ENCODE data around the gene CMIP. TPM values are rescaled to one million over a fixed set of nuclear protein-coding genes. Genes with fewer than 3 reads are reported as not detected.

CMIP gene
- polyA plus RNA-seq, 1 of the 3 experiments (the other 2 are of a cell fraction), result 5.4 TPM

DNA sequence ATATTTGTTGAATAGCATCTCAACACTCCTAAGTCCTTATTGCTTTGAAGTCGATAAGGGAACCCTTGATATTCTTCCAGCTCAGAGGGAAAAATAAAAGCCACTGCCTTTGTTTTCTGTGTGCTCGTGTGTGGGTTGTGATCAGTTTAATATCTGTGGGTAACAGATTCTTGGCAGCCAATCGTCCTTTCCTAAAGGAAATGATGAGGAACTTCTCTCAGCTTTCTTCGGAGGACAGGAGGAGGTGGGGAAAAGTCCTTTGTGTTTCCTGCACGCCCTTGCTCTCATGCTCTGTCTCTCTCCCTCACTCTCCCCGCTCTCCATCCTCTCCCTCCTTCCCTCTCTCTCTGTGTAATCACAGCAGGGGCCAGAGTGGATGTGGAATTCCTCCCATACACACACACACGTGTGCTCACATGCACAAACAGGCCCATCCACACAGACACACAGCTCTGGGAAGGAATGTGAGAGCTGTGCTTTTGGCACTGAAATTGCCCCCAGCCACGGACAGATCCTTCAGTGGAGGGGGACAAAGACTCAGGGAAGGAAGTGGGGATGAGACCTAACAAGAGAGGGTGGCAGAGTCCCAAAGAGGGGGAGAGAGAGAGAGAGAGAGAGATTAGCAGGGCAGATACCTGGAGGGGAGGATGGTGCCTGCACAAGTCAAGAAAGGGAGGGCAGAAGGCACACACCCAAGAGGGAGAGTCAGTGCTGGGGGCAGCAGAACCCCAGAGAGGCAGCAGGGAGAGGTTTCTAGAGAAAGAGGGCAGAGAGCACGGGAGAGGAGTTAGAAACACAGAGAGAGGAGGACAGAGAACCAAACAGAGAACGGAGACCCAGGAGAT is 250.9 kb downstream of the CMIP start:
- ChIA-PET CTCF (interaction anchor here (1.0 to 3.7 kb wide), 7 partner anchors 19 to 331 kb away, joined by 3 to 17 read pairs (median 8); no protein-coding TSS in a partner anchor), POLR2A (no interaction called here)
- no peaks in the 10 kb centered on the region for H3K9me3 ChIP-seq
- peaks cover 0 to 8% of the 10 kb centered on the region in 2 experiments; a peak in 2 of 4 replicates for H3K4me1 ChIP-seq (ENCODE audit: control insufficient read depth in 1 of 2, insufficient read depth in 2 of 2, low read depth in 1 of 2, low read length in 1 of 2)
- WGBS (ENCODE audit: low lambda C conversion rate), result 78% methylated on average over 10 of the region's 10 CpGs
- no peaks in the 10 kb centered on the region for H4K20me1 ChIP-seq (ENCODE audit: insufficient read depth)
- no peak overlapping the region for H3K9ac ChIP-seq
- H3K27me3 ChIP-seq (ENCODE audit: insufficient read depth), result no peaks in the 10 kb centered on the region
- H2AFZ ChIP-seq (ENCODE audit: low read depth), result no peak overlapping the region
- H3K27ac ChIP-seq (ENCODE audit: low read depth in 2 of 2, low read length in 1 of 2), result no peak overlapping the region; a peak in 1 of 4 replicates
- TF ChIP-seq EP300 (IDR thresholded peaks at IDR 0.05; ENCODE audit: borderline replicate concordance in 1 of 2, low read depth in 1 of 2, low read length in 1 of 2), result no peak
- no peak for TF ChIP-seq EZH2phosphoT487 (IDR thresholded peaks at IDR 0.05; ENCODE audit: borderline replicate concordance, low read depth)
- no peak for TF ChIP-seq ELF1 (IDR thresholded peaks at IDR 0.05)
- TF ChIP-seq, protein P1, sequence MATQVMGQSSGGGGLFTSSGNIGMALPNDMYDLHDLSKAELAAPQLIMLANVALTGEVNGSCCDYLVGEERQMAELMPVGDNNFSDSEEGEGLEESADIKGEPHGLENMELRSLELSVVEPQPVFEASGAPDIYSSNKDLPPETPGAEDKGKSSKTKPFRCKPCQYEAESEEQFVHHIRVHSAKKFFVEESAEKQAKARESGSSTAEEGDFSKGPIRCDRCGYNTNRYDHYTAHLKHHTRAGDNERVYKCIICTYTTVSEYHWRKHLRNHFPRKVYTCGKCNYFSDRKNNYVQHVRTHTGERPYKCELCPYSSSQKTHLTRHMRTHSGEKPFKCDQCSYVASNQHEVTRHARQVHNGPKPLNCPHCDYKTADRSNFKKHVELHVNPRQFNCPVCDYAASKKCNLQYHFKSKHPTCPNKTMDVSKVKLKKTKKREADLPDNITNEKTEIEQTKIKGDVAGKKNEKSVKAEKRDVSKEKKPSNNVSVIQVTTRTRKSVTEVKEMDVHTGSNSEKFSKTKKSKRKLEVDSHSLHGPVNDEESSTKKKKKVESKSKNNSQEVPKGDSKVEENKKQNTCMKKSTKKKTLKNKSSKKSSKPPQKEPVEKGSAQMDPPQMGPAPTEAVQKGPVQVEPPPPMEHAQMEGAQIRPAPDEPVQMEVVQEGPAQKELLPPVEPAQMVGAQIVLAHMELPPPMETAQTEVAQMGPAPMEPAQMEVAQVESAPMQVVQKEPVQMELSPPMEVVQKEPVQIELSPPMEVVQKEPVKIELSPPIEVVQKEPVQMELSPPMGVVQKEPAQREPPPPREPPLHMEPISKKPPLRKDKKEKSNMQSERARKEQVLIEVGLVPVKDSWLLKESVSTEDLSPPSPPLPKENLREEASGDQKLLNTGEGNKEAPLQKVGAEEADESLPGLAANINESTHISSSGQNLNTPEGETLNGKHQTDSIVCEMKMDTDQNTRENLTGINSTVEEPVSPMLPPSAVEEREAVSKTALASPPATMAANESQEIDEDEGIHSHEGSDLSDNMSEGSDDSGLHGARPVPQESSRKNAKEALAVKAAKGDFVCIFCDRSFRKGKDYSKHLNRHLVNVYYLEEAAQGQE (IDR thresholded peaks at IDR 0.05; ENCODE audit: low read depth, low read length), result no peak
- no peak for TF ChIP-seq SIN3A (IDR thresholded peaks at IDR 0.05; ENCODE audit: borderline replicate concordance, low read depth, low read length)
- TF ChIP-seq NFIC (IDR thresholded peaks at IDR 0.05; ENCODE audit: borderline replicate concordance), result no peak
- TF ChIP-seq MXI1 (IDR thresholded peaks at IDR 0.05; ENCODE audit: low read depth, low read length), result no peak
- TF ChIP-seq JUND (IDR thresholded peaks at IDR 0.05), result no peak
- H3K79me2 ChIP-seq (ENCODE audit: insufficient read depth), result no peaks in the 10 kb centered on the region
- no peak overlapping the region for H3K4me2 ChIP-seq
- peaks cover 0 to 22% of the 10 kb centered on the region in 2 experiments for H3K36me3 ChIP-seq (replicated peaks in 1 of 2; ENCODE audit: control insufficient read depth in 1 of 2, insufficient read depth in 2 of 2, low read length in 1 of 2)
- no peaks in the 10 kb centered on the region for H3F3A ChIP-seq (replicated peaks; ENCODE audit: insufficient read depth)
- H3K9me2 ChIP-seq, result no peaks in the 10 kb centered on the region
- no peak for DNase-seq
- H3K4me3 ChIP-seq (ENCODE audit: low read depth in 2 of 2, low read length in 1 of 2), result no peak overlapping the region

DNA sequence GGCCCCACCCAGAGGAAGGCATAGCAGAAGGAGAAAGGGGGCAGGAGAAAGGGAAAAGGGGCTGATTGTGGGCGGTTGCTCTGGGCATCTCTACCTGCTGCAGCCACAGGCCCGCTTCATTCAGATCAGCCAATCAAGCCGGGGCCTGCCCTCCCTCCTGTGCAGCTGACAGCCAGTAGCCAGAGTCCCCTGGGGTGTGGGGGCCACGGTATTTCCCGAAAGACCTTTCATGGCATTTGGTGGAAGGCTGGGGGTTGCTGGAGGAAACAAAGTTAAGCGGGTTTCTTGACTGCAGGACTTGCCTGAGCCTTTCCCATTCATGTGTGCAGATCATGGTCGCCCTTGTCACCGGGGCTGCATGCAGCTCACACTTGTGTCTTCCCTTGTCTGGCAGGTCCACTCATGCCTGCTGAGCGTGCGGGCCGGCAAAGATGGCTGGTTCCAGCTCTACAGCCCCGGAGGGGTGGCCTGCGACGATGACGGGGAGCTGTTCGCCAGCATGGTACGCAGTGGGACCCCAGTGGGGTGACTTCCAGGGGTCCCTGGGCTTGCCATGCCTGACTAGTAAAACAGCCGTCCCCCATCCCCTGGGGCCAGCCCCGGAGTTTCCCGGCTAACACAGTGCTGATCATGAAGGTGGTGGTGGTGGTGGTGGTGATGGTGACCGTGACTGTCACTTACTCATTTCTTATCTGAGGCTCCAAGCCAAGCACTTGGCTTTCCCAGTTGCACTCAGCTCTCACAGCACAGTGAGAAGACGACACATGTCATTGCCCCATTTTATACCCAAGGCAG is 251.8 kb downstream of the CMIP start:
- CTCF ChIA-PET, result interaction anchor here (0.7 to 3.7 kb wide), 18 partner anchors 14 to 331 kb away, joined by 3 to 17 read pairs (median 4); no protein-coding TSS in a partner anchor
- Histone ChIP-seq H3K27ac (ENCODE audit: low read depth in 2 of 2, low read length in 1 of 2) (no peak overlapping the region), H3K4me1 (ENCODE audit: control insufficient read depth in 1 of 2, insufficient read depth in 2 of 2, low read depth in 1 of 2, low read length in 1 of 2) (peaks cover 0 to 8% of the 10 kb centered on the region in 2 experiments; a peak in 2 of 4 replicates), H3K36me3 (replicated peaks in 1 of 2; ENCODE audit: control insufficient read depth in 1 of 2, insufficient read depth in 2 of 2, low read length in 1 of 2) (peaks cover 0 to 22% of the 10 kb centered on the region in 2 experiments), H3K4me2 (no peak overlapping the region), H4K20me1 (ENCODE audit: insufficient read depth) (no peaks in the 10 kb centered on the region), H3K9me2 (no peaks in the 10 kb centered on the region), H3K9ac (no peak overlapping the region), H3K27me3 (ENCODE audit: insufficient read depth) (no peaks in the 10 kb centered on the region), H3K79me2 (ENCODE audit: insufficient read depth) (no peaks in the 10 kb centered on the region), H3K4me3 (ENCODE audit: low read depth in 2 of 2, low read length in 1 of 2) (no peak overlapping the region), H2AFZ (ENCODE audit: low read depth) (no peak overlapping the region), H3K9me3 (no peaks in the 10 kb centered on the region), H3F3A (replicated peaks; ENCODE audit: insufficient read depth) (no peaks in the 10 kb centered on the region)
- POLR2A ChIA-PET, result no interaction called here
- WGBS (ENCODE audit: low lambda C conversion rate), result 93% methylated on average over 18 of the region's 22 CpGs
- no peak for DNase-seq
- no peak for TF ChIP-seq MXI1 (IDR thresholded peaks at IDR 0.05; ENCODE audit: low read depth, low read length)
- TF ChIP-seq ZBTB33 (IDR thresholded peaks at IDR 0.05; ENCODE audit: borderline replicate concordance, low read depth), result no peak
- no peak for TF ChIP-seq RAD21 (IDR thresholded peaks at IDR 0.05; ENCODE audit: low read length)
- TF ChIP-seq FOXJ3 (CRISPR knock-in tag; IDR thresholded peaks at IDR 0.05), result no peak
- TF ChIP-seq, protein P2, sequence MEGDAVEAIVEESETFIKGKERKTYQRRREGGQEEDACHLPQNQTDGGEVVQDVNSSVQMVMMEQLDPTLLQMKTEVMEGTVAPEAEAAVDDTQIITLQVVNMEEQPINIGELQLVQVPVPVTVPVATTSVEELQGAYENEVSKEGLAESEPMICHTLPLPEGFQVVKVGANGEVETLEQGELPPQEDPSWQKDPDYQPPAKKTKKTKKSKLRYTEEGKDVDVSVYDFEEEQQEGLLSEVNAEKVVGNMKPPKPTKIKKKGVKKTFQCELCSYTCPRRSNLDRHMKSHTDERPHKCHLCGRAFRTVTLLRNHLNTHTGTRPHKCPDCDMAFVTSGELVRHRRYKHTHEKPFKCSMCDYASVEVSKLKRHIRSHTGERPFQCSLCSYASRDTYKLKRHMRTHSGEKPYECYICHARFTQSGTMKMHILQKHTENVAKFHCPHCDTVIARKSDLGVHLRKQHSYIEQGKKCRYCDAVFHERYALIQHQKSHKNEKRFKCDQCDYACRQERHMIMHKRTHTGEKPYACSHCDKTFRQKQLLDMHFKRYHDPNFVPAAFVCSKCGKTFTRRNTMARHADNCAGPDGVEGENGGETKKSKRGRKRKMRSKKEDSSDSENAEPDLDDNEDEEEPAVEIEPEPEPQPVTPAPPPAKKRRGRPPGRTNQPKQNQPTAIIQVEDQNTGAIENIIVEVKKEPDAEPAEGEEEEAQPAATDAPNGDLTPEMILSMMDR (IDR thresholded peaks at IDR 0.05), result no peak
- TF ChIP-seq, protein P3, sequence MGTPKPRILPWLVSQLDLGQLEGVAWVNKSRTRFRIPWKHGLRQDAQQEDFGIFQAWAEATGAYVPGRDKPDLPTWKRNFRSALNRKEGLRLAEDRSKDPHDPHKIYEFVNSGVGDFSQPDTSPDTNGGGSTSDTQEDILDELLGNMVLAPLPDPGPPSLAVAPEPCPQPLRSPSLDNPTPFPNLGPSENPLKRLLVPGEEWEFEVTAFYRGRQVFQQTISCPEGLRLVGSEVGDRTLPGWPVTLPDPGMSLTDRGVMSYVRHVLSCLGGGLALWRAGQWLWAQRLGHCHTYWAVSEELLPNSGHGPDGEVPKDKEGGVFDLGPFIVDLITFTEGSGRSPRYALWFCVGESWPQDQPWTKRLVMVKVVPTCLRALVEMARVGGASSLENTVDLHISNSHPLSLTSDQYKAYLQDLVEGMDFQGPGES (IDR thresholded peaks at IDR 0.05; ENCODE audit: low read depth, low read length), result no peak
- no peak for TF ChIP-seq NFIC (IDR thresholded peaks at IDR 0.05; ENCODE audit: borderline replicate concordance)

Measured in SK-N-SH (cell line).